HepG2 (cell line): Measurements from ENCODE around the gene CLTCL1. TPM values are rescaled to one million over a fixed set of nuclear protein-coding genes. Genes with fewer than 3 reads are reported as not detected.

ENCODE experiments used
- CAMTA2 ChIP-seq: sonication (generic); formaldehyde crosslinking; IDR thresholded peaks from 2 replicates; pipeline ENCODE4 v1.4.0; 2020; ENCODE audit warnings: mild to moderate bottlenecking, missing genetic modification reagents, borderline replicate concordance
- DMAP1 ChIP-seq: IDR thresholded peaks from 2 replicates; pipeline ENCODE4 v1.6.1; 2016
- EP300 ChIP-seq, 3 experiments: sonication (generic) in 1 of 3; formaldehyde crosslinking in 1 of 3; IDR thresholded peaks; 2 replicates each; pipeline versions ENCODE4 v1.5.1 to v1.6.1; 2011 to 2020; ENCODE audit warnings: low read depth in 2 of 3, low read length in 2 of 3, borderline replicate concordance in 1 of 3, improper control_type of control experiment in 1 of 3, mild to moderate bottlenecking in 1 of 3, missing genetic modification reagents in 1 of 3, moderate library complexity in 1 of 3
- FOXO1 ChIP-seq: sonication (generic); formaldehyde crosslinking; IDR thresholded peaks from 2 replicates; pipeline ENCODE4 v1.4.0; 2020; ENCODE audit warnings: missing genetic modification reagents
- GZF1 ChIP-seq: sonication (generic); formaldehyde crosslinking; IDR thresholded peaks from 2 replicates; pipeline ENCODE4 v1.5.1; 2020; ENCODE audit warnings: mild to moderate bottlenecking, missing genetic modification reagents
- NFIB ChIP-seq: sonication (generic); formaldehyde crosslinking; IDR thresholded peaks from 2 replicates; pipeline ENCODE4 v1.9.0; 2021; ENCODE audit warnings: missing genetic modification reagents, mild to moderate bottlenecking, borderline replicate concordance
- PATZ1 ChIP-seq: sonication (generic); formaldehyde crosslinking; IDR thresholded peaks from 2 replicates; pipeline ENCODE4 v1.4.0; 2020; ENCODE audit warnings: missing genetic modification reagents
- SALL1 ChIP-seq: sonication (generic); formaldehyde crosslinking; IDR thresholded peaks from 2 replicates; pipeline ENCODE4 v1.8.0; 2022; ENCODE audit warnings: mild to moderate bottlenecking, missing genetic modification reagents
- ZBTB3 ChIP-seq: sonication (generic); formaldehyde crosslinking; IDR thresholded peaks from 2 replicates; pipeline ENCODE4 v1.4.0; 2020; ENCODE audit warnings: low read depth, mild to moderate bottlenecking, moderate library complexity, missing genetic modification reagents, borderline replicate concordance
- ZBTB42 ChIP-seq: sonication (generic); formaldehyde crosslinking; IDR thresholded peaks from 2 replicates; pipeline ENCODE4 v1.5.0; 2020; ENCODE audit warnings: mild to moderate bottlenecking, missing genetic modification reagents
- ZNF430 ChIP-seq: sonication (generic); formaldehyde crosslinking; IDR thresholded peaks from 2 replicates; pipeline ENCODE4 v1.9.0; 2021; ENCODE audit warnings: mild to moderate bottlenecking, missing genetic modification reagents
- ZNF577 ChIP-seq: sonication (generic); formaldehyde crosslinking; IDR thresholded peaks from 2 replicates; pipeline ENCODE4 v1.4.0; 2020; ENCODE audit warnings: mild to moderate bottlenecking, low read depth, missing genetic modification reagents, borderline replicate concordance
- ZNF691 ChIP-seq: sonication (generic); formaldehyde crosslinking; IDR thresholded peaks from 2 replicates; pipeline ENCODE4 v1.4.0; 2020; ENCODE audit warnings: missing genetic modification reagents, low read depth, mild to moderate bottlenecking, borderline replicate concordance
- ZNF839 ChIP-seq: sonication (generic); formaldehyde crosslinking; IDR thresholded peaks from 2 replicates; pipeline ENCODE4 v1.4.0; 2020; ENCODE audit warnings: missing genetic modification reagents, mild to moderate bottlenecking, borderline replicate concordance
- polyA plus RNA-seq, 8 experiments: library from polyadenylated mRNA; depleted of rRNA in 3 of 8; stranded (reverse) in 7 of 8; unstranded in 1 of 8; fragments of >200 nt; fragmentation: Illumina TruSeq in 4 of 8; extraction: Trizol in 4 of 8; gene quantifications; 2 replicates each; pipeline versions ENCODE4 v1.2.1 to v1.2.3, GENCODE V29; 2011 to 2016; ENCODE audit warnings: low read depth in 4 of 8, missing spikeins in 1 of 8, mixed read lengths in 1 of 8; ENCODE audit not compliant: insufficient read depth in 1 of 8
- total RNA-seq, 5 experiments: library from RNA; depleted of rRNA; stranded (reverse); fragments of >200 nt; fragmentation: Illumina TruSeq; extraction: Trizol; gene quantifications; 2 replicates each; pipeline ENCODE4 v1.2.3, GENCODE V29; 2016; ENCODE audit warnings: low read depth in 1 of 5
- TF ChIP-seq, protein P1 (sequence below): sonication (generic); IDR thresholded peaks from 2 replicates; pipeline ENCODE4 v1.6.1; 2016; ENCODE audit warnings: low read depth, borderline replicate concordance
- TF ChIP-seq, protein P2 (sequence below): sonication (generic); formaldehyde crosslinking; IDR thresholded peaks from 2 replicates; pipeline ENCODE4 v1.9.0; 2021; ENCODE audit warnings: missing genetic modification reagents, mild to moderate bottlenecking, borderline replicate concordance
- TF ChIP-seq, protein P3 (sequence below): sonication (generic); formaldehyde crosslinking; IDR thresholded peaks from 2 replicates; pipeline ENCODE4 v1.5.0; 2020; ENCODE audit warnings: mild to moderate bottlenecking, missing genetic modification reagents

Gene CLTCL1
- total and polyA plus RNA-seq, 2 of the 13 experiments (the other 11 are each of a cell fraction or from before 2014, with no cell fraction given): 8.1 to 10.9 TPM

DNA sequence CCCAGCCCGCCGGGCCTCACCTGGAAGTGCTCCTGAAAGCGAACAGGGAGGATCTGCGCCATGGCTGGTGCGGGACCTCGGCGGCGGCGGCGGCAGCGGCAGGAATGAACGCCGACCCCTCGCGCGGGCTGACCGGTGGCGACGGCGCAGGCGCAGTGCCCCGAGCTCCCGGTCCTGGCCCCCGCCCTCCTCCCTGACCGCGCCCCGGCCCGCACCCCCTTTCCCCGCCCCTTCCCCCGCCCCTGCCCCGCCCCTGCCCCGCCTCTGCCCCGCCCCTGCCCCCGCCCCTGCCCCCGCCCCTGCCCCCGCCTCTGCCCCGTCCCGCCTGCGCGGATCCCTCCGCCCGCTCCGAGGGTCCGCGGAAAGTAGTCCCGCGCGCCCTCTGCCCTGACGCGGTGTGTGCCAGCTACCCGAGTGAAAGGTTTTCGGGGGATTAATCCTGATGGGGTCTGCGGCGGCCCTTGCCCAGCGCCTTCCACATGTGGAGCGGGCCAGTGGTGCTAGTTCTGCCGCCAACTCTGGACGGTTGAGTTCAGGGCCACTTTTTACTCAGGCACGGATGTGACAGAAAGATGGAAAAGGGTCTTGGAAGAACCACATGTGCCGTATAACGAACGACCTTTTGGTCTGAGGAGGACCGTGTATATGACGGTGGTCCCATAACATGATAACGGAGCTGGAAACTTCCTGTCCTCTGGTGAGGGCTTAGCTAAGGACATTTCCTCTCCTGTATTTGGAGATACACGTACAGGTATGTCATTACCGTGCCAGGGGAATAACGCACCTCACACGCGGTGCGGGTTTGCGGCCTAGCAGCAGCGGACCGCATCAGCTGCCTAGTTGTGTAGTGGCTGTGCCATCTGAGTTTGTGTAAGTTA, at the start of gene CLTCL1 (continued):
- TF ChIP-seq PATZ1 (CRISPR knock-in tag) (peak; percentile 62), EP300 (IDR thresholded peaks at IDR 0.05; ENCODE audit: low read depth in 2 of 2, low read length in 2 of 2) (no peak), EP300 (CRISPR knock-in tag; IDR thresholded peaks at IDR 0.05; ENCODE audit: borderline replicate concordance) (no peak), DMAP1 (CRISPR knock-in tag) (peak; percentile 27; the same call in 1 of the 2 replicates), NFIB (CRISPR knock-in tag) (peak; percentile 82; the same call in 1 of the 2 replicates), ZNF839 (CRISPR knock-in tag) (0 out of 2 replicates have a peak, but pooled peaks have one; percentile 64), GZF1 (CRISPR knock-in tag) (no peak), CAMTA2 (0 out of 2 replicates have a peak, but pooled peaks have one; percentile 42), ZBTB3 (CRISPR knock-in tag) (no peak), ZNF691 (CRISPR knock-in tag) (peak; percentile 17; the same call in 1 of the 2 replicates), ZNF577 (CRISPR knock-in tag) (no peak), ZBTB42 (CRISPR knock-in tag) (peak; percentile 65; the same call in 1 of the 2 replicates), ZNF430 (CRISPR knock-in tag) (peak; percentile 50; the same call in 1 of the 2 replicates), SALL1 (CRISPR knock-in tag) (peak; percentile 61; the same call in 1 of the 2 replicates), FOXO1 (CRISPR knock-in tag) (0 out of 2 replicates have a peak, but pooled peaks have one; percentile 7)
- TF ChIP-seq, protein P1, sequence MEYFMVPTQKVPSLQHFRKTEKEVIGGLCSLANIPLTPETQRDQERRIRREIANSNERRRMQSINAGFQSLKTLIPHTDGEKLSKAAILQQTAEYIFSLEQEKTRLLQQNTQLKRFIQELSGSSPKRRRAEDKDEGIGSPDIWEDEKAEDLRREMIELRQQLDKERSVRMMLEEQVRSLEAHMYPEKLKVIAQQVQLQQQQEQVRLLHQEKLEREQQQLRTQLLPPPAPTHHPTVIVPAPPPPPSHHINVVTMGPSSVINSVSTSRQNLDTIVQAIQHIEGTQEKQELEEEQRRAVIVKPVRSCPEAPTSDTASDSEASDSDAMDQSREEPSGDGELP: 0 out of 2 replicates have a peak, but pooled peaks have one; percentile 3
- TF ChIP-seq, protein P2, sequence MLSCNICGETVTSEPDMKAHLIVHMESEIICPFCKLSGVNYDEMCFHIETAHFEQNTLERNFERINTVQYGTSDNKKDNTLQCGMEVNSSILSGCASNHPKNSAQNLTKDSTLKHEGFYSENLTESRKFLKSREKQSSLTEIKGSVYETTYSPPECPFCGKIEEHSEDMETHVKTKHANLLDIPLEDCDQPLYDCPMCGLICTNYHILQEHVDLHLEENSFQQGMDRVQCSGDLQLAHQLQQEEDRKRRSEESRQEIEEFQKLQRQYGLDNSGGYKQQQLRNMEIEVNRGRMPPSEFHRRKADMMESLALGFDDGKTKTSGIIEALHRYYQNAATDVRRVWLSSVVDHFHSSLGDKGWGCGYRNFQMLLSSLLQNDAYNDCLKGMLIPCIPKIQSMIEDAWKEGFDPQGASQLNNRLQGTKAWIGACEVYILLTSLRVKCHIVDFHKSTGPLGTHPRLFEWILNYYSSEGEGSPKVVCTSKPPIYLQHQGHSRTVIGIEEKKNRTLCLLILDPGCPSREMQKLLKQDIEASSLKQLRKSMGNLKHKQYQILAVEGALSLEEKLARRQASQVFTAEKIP (CRISPR knock-in tag): no peak
- TF ChIP-seq, protein P3, sequence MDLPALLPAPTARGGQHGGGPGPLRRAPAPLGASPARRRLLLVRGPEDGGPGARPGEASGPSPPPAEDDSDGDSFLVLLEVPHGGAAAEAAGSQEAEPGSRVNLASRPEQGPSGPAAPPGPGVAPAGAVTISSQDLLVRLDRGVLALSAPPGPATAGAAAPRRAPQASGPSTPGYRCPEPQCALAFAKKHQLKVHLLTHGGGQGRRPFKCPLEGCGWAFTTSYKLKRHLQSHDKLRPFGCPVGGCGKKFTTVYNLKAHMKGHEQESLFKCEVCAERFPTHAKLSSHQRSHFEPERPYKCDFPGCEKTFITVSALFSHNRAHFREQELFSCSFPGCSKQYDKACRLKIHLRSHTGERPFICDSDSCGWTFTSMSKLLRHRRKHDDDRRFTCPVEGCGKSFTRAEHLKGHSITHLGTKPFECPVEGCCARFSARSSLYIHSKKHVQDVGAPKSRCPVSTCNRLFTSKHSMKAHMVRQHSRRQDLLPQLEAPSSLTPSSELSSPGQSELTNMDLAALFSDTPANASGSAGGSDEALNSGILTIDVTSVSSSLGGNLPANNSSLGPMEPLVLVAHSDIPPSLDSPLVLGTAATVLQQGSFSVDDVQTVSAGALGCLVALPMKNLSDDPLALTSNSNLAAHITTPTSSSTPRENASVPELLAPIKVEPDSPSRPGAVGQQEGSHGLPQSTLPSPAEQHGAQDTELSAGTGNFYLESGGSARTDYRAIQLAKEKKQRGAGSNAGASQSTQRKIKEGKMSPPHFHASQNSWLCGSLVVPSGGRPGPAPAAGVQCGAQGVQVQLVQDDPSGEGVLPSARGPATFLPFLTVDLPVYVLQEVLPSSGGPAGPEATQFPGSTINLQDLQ (CRISPR knock-in tag): no peak
